GM10266 (cell line): Measurements from ENCODE around the gene REG1B.
A peak's percentile ranks its signal among the peaks of the same experiment; 100 is the strongest.

Experiments used
- DNase-seq: peaks from one replicate; pipeline ENCODE4 v3.0.0; 2012; ENCODE audit errors: extremely low spot score
- CTCF ChIP-seq: IDR thresholded peaks from 2 replicates; pipeline ENCODE4 v1.5.1; 2012; ENCODE audit warnings: mild to moderate bottlenecking, low read depth; ENCODE audit not compliant: control insufficient read depth, insufficient read depth; ENCODE audit errors: missing control alignments

REG1B gene

GRCh38 chr2:79041032-79041448, 46.8 kb downstream of the REG1B start:
- no peak for DNase-seq
- peak; percentile 19 for TF ChIP-seq CTCF

DNA sequence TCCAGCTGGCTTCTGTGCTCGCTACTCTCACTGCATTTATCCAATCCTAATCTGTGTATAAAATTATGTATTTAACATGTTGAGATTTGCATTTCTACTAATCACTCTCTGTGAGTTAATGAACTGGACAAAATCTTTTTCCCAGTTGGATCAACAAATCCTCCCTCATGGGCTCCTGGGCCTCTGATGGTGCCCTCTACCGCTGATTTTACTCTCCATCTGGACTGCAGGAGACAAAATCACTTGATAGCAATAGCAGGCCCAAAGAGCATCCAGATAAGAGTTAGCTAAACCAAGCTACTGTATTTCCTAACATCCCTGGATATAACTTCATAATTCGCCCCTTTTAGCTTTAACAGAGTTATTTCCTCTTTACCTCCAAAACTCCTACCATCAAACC, 47.8 kb downstream of the REG1B start:
- TF ChIP-seq CTCF: no peak

More for the DNA sequence above, 47.8 kb downstream of the REG1B start:
- DNase-seq: no peak
